SHP77 treated with DMSO at 0.1 percent for 48 hours (cell line): Measurements from ENCODE around the gene NFYA.
"Not testable (repeated sequence)": the region's sequence is repeated elsewhere in the genome, so short reads cannot be mapped to it uniquely, and the experiment has no call there.

ENCODE experiments used
- DNase-seq: peaks from one replicate; lab custom pipeline; 2025; lab: John Stamatoyannopoulos, UW

Gene NFYA

DNA sequence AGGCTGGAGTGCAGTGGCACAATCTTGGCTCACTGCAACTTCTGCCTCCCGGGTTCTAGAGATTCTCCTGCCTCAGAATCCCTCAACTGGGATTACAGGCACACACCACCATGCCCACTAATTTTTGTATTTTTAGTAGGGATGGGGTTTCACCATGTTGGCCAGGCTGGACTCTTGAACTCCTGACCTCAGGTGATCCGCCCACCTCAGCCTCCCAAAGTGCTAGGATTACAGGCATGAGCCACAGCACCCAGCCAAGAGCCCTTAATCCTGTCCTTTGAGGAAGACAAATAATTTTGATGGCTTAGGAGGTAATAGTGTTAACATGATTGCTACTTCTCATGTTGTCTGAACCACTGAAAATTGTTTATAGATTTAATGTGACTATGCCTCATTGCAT, 42.3 kb downstream of the NFYA start:
- DNase-seq = not testable (repeated sequence)

- no peak for DNase-seq
Measured at GRCh38 chr6:41119508-41119907, 46.7 kb downstream of the NFYA start.

GRCh38 chr6:41120058-41120457, 47.3 kb downstream of the NFYA start:
- no peak for DNase-seq

GRCh38 chr6:41122373-41122772, 49.6 kb downstream of the NFYA start:
- DNase-seq = no peak

- no peak for DNase-seq
Measured at GRCh38 chr6:41122918-41123317, 50.1 kb downstream of the NFYA start.

- DNase-seq = no peak
Measured at GRCh38 chr6:41125282-41125681, 52.5 kb downstream of the NFYA start.

DNA sequence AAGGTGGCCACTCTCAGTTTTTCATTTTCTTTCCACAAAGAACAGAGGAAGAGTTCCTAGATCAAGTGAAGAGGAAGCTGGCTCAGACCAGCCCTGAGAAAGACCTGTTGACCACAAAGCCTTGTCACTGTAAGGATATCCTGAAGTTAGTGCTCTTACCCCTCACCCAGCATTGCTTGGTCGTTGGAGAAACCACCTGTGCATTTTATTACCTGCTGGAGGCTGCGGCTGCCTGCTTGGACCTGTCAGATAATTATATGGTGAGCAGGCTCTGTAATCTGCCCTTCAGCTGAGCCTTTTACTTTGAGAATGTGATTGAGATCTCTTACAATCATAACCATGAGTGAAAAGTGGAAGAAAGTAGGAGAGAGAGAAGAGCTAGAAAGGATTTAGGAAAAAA, 59.5 kb downstream of the NFYA start:
- DNase-seq = no peak

DNA sequence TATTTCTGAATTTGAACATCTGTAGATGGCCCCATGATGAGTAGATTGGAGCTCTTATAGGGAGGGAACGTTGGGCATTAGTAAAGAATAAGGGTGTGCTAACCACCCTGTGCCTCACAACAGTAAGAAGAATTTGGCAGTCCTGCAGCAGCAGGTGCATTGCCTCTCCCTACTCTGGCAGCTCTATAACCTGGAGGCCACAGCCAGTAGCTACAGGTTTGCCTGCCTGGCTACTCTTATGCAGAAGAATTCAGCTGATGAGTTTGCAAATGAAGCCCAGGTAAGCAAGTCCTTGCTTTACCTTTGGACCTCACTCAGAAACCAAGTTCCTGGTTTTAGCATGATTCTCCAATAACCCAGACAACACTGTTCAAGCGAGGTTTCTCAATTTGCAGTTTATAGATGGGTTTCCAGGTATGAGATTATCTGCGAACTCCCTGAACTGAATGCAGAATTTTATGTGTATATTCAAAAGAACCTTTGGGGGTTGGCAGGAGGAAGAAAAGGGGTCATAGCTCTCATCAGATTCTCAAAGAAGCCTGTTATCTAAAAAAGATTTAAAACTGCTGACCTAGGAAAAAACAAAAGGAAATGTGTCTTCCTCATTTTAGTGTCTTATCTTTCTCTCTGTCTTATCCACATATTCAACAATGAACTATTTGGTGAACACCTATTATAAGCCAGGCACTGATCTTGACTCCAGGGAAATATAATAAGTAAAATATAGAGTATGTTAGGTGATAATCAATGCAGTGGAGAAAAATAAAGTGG, 62.5 kb downstream of the NFYA start:
- no peak for DNase-seq

DNA sequence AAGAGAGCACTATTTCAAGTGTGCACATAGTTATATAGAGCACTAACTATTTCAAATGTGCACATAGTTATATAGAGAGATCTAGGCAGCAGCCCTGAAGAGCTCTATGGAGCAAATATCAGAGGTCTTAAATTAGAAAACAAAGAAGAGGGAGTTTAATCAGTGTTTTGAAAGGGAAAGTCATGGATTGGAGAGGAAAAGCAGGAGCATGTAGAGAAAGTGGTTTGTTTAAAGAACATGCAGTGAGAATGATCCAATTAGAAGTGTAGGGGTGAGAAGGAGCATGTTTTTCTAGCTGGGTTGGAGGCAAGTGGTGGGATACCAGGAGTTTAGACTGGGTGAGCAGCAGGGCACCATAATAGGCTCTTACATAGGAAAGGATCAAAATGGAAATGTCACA, 64.1 kb downstream of the NFYA start:
- no peak for DNase-seq

DNA sequence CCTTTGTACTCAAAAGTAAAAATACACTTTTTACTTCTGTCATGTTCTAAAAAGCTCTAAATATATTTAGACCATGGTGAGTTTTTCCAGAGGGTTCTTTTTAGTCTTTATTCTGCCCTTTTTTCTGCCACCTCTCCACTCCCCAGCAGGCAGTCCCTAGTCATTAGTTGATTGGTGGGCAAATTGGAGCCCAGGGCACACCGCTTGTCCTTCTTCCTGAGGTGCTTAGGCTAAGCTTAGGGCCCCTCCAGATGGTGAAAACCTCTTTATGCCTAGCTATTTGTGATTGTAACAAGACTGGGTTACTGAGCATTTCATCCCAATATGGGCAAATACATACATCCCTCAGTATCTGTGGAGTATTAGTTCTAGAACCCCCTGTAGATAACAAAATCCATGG, 75.1 kb downstream of the NFYA start:
- no peak for DNase-seq
